GM18499 (cell line): ENCODE data around the gene GRIN2D.

Source experiments
- ATAC-seq: cut with Tn5 transposase; IDR thresholded peaks from one replicate; pipeline ENCODE4 v1.9.1; 2021; ENCODE audit warnings: moderate number of reproducible peaks; ENCODE audit not compliant: insufficient read depth, unreplicated experiment

The GRIN2D gene

GRCh38 chr19:48428670-48429069 is 35.2 kb downstream of the GRIN2D start:
- ATAC-seq: no peak

GRCh38 chr19:48433337-48433736 is 39.9 kb downstream of the GRIN2D start:
- no peak for ATAC-seq

DNA sequence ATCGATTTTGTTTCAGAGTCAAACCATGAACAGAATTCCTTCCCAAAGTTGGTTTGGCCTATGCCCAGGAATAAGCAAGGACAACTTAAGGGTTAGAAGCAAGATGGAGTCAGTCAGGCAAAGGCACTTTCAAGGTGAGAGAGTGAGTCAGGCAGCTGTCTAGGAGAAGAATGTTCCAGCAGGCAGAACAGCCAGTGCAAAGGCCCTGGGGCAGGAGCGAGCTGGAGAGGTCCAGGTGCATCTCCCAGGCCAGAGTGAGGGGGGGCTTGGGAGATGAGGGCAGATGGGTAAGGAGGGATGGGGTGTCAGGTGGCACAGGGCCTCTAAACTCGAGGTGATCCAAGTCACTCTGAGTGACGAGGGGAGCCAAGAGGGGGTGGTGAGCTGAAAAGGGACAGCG is 43.1 kb downstream of the GRIN2D start:
- no peak for ATAC-seq

- ATAC-seq: no peak
Measured at GRCh38 chr19:48441360-48442050, 48.0 kb downstream of the GRIN2D start.

DNA sequence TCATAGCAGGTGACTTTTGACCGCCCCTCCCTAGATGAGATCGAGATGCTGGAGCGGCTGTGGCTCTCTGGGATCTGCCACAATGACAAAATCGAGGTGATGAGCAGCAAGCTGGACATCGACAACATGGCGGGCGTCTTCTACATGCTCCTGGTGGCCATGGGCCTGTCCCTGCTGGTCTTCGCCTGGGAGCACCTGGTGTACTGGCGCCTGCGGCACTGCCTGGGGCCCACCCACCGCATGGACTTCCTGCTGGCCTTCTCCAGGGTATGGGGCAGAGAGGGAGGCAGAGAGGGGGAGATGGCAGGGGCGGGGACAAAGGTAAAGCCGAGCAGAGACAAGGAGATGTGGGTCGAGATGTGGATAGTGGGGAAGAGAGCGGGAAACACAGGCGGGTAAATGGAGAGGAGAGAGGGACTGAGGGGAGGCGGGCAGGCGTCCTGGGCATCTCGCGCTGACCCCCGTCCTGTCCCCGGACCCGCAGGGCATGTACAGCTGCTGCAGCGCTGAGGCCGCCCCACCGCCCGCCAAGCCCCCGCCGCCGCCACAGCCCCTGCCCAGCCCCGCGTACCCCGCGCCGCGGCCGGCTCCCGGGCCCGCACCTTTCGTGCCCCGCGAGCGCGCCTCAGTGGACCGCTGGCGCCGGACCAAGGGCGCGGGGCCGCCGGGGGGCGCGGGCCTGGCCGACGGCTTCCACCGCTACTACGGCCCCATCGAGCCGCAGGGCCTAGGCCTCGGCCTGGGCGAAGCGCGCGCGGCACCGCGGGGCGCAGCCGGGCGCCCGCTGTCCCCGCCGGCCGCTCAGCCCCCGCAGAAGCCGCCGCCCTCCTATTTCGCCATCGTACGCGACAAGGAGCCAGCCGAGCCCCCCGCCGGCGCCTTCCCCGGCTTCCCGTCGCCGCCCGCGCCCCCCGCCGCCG is 48.9 kb downstream of the GRIN2D start:
- no peak for ATAC-seq

DNA sequence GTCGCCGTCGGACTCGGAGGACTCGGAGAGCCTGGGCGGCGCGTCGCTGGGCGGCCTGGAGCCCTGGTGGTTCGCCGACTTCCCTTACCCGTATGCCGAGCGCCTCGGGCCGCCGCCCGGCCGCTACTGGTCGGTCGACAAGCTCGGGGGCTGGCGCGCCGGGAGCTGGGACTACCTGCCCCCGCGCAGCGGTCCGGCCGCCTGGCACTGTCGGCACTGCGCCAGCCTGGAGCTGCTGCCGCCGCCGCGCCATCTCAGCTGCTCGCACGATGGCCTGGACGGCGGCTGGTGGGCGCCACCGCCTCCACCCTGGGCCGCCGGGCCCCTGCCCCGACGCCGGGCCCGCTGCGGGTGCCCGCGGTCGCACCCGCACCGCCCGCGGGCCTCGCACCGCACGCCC is 49.8 kb downstream of the GRIN2D start:
- no peak for ATAC-seq
